Measurements from ENCODE around the gene PINK1. TPM values are rescaled to one million over a fixed set of nuclear protein-coding genes. Genes with fewer than 3 reads are reported as not detected.
"Not testable (repeated sequence)": the region's sequence is repeated elsewhere in the genome, so short reads cannot be mapped to it uniquely, and the experiment has no call there.

The PINK1 gene
- total and polyA plus RNA-seq, 4 donors = 37.5 to 45.4 (median 40.8) TPM

DNA sequence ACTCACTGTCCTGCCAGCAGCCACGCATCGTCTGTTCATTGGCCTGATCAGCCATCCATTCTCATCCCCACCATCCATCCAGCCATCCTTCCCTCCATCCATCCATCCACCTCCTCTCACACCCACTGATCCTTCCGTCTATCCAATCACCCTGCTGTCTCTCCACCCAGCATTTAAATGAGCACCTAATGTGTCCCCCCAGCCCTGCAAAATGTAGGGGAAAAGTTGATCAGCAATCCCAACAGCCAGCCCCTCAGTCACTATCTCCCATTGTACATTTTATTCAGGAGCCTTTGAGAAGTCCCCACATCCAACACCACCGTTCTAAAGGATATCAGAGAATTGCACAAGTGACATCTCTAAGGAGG lies 39.0 kb downstream of the PINK1 start:
- DNase-seq = no peak
- H3K4me3 ChIP-seq = no peak overlapping the region
- H3K27me3 ChIP-seq (ENCODE audit: control insufficient read depth in 3 of 3, insufficient read depth in 3 of 3, low read length in 2 of 3) = no peaks in the 10 kb centered on the region
- no peak overlapping the region for H3K27ac ChIP-seq (ENCODE audit: low read depth in 1 of 2, low read length in 1 of 2)
- ATAC-seq (ENCODE audit: insufficient read depth, low FRiP score) = no peak
- TF ChIP-seq CTCF (IDR thresholded peaks at IDR 0.05; ENCODE audit: control extremely low read depth, extremely low read depth) = no peak
- H3K9me3 ChIP-seq (ENCODE audit: control insufficient read depth in 4 of 4, insufficient read depth in 3 of 4, low read length in 3 of 4) = no peaks in the 10 kb centered on the region
- peaks cover 0 to 4% (median 0%) of the 10 kb centered on the region in 4 donors for H3K36me3 ChIP-seq (ENCODE audit: control insufficient read depth in 4 of 4, insufficient read depth in 4 of 4, low read length in 4 of 4)
- no peaks in the 10 kb centered on the region for H3K4me1 ChIP-seq (ENCODE audit: control insufficient read depth in 5 of 5, insufficient read depth in 5 of 5, low read length in 5 of 5)
- no peak overlapping the region for H3K9ac ChIP-seq (ENCODE audit: insufficient read depth in 1 of 2, low read length in 2 of 2)
- 89 to 90% methylated on average over 4 of the region's 4 CpGs for WGBS, 2 donors

DNA sequence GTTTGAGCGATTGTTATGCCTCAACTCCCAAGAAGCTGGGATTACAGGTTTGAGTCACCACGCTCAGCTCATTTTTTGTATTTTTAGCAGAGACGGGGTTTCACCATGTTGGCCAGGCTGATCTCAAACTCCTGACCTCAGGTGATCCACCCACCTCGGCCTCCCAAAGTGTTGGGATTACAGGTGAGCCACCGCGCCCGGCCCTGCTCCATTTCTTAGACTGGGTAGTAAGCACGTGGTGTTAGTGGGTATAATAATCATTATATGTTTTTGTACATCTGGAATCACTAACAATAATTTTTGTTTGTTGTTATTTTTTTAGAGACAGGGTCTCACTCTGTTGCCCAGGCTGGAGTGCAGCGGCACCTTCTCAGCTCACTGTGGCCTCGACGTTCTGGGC lies 40.4 kb downstream of the PINK1 start:
- not testable (repeated sequence) for H3K4me3 ChIP-seq; H3K27ac ChIP-seq (ENCODE audit: low read depth in 1 of 2, low read length in 1 of 2); H3K9me3 ChIP-seq (ENCODE audit: control insufficient read depth in 4 of 4, insufficient read depth in 3 of 4, low read length in 3 of 4); H3K4me1 ChIP-seq (ENCODE audit: control insufficient read depth in 5 of 5, insufficient read depth in 5 of 5, low read length in 5 of 5); ATAC-seq (ENCODE audit: insufficient read depth, low FRiP score); H3K9ac ChIP-seq (ENCODE audit: insufficient read depth in 1 of 2, low read length in 2 of 2); H3K36me3 ChIP-seq (ENCODE audit: control insufficient read depth in 4 of 4, insufficient read depth in 4 of 4, low read length in 4 of 4); H3K27me3 ChIP-seq (ENCODE audit: control insufficient read depth in 3 of 3, insufficient read depth in 3 of 3, low read length in 2 of 3); DNase-seq
- 92 to 95% methylated on average over 11 of the region's 11 CpGs for WGBS, 2 donors

GRCh38 chr1:20678599-20678998 lies 45.3 kb downstream of the PINK1 start:
- Histone ChIP-seq H3K36me3 (ENCODE audit: control insufficient read depth in 4 of 4, insufficient read depth in 4 of 4, low read length in 4 of 4) (no peaks in the 10 kb centered on the region), H3K27me3 (ENCODE audit: control insufficient read depth in 3 of 3, insufficient read depth in 3 of 3, low read length in 2 of 3) (no peaks in the 10 kb centered on the region), H3K4me1 (ENCODE audit: control insufficient read depth in 5 of 5, insufficient read depth in 5 of 5, low read length in 5 of 5) (no peaks in the 10 kb centered on the region), H3K27ac (ENCODE audit: low read depth in 1 of 2, low read length in 1 of 2) (no peak overlapping the region), H3K9me3 (ENCODE audit: control insufficient read depth in 4 of 4, insufficient read depth in 3 of 4, low read length in 3 of 4) (no peaks in the 10 kb centered on the region), H3K9ac (ENCODE audit: insufficient read depth in 1 of 2, low read length in 2 of 2) (no peak overlapping the region), H3K4me3 (no peak overlapping the region)
- TF ChIP-seq CTCF (IDR thresholded peaks at IDR 0.05; ENCODE audit: control extremely low read depth, extremely low read depth) = no peak
- DNase-seq (no peak), ATAC-seq (ENCODE audit: insufficient read depth, low FRiP score) (no peak)
- WGBS, 2 donors = 70 to 74% methylated on average over 6 of the region's 6 CpGs

GRCh38 chr1:20680269-20680668 lies 47.0 kb downstream of the PINK1 start:
- ATAC-seq (ENCODE audit: insufficient read depth, low FRiP score) (no peak), DNase-seq (no peak)
- no peak overlapping the region for H3K9ac ChIP-seq (ENCODE audit: insufficient read depth in 1 of 2, low read length in 2 of 2)
- no peaks in the 10 kb centered on the region for H3K36me3 ChIP-seq (ENCODE audit: control insufficient read depth in 4 of 4, insufficient read depth in 4 of 4, low read length in 4 of 4)
- 89 to 96% methylated on average over 5 of the region's 5 CpGs for WGBS, 2 donors
- H3K27ac ChIP-seq (ENCODE audit: low read depth in 1 of 2, low read length in 1 of 2) = no peak overlapping the region
- TF ChIP-seq CTCF (IDR thresholded peaks at IDR 0.05; ENCODE audit: control extremely low read depth, extremely low read depth) = no peak
- H3K9me3 ChIP-seq (ENCODE audit: control insufficient read depth in 4 of 4, insufficient read depth in 3 of 4, low read length in 3 of 4) = no peaks in the 10 kb centered on the region
- H3K4me1 ChIP-seq (ENCODE audit: control insufficient read depth in 5 of 5, insufficient read depth in 5 of 5, low read length in 5 of 5) = peaks cover 0 to 4% (median 0%) of the 10 kb centered on the region in 5 donors
- no peak overlapping the region for H3K4me3 ChIP-seq
- H3K27me3 ChIP-seq (ENCODE audit: control insufficient read depth in 3 of 3, insufficient read depth in 3 of 3, low read length in 2 of 3) = no peaks in the 10 kb centered on the region

All from lung (tissue), 12 donors.